ENCODE measurements around the gene SERPINB3.
"Not testable (repeated sequence)": the region's sequence is repeated elsewhere in the genome, so short reads cannot be mapped to it uniquely, and the experiment has no call there.

SERPINB3 gene

DNA sequence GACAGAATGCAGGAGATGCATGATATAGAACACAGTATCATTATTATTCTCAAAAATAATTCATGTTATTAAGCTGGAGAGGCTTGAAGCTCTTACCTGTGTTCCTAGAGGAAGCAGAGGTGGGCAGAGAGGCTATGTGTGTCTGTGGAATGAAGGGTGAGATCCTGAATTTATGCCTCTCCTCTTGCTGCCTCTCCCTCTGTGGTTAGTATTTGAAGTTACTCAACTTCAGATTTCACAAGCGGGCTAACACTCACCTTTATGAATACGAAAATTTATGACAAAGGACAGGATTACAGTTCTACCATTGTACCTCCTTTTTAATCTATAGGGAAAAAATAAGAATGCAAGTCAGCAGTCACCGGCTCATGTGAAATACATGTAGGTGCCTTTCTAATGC lies at the start of gene SERPINB3:
SERPINB3 (minus strand) TSS at position 144 of the 400 bp plus-strand sequence. CDS start 677 bp downstream, outside the sequence.
- DNase-seq (ENCODE audit: low read depth in 3 of 3) = not testable (repeated sequence)

- no peak for DNase-seq (ENCODE audit: low read depth in 3 of 3)
These were observed 47.0 kb upstream of the SERPINB3 start for GRCh38 chr18:63708650-63709049.

DNA sequence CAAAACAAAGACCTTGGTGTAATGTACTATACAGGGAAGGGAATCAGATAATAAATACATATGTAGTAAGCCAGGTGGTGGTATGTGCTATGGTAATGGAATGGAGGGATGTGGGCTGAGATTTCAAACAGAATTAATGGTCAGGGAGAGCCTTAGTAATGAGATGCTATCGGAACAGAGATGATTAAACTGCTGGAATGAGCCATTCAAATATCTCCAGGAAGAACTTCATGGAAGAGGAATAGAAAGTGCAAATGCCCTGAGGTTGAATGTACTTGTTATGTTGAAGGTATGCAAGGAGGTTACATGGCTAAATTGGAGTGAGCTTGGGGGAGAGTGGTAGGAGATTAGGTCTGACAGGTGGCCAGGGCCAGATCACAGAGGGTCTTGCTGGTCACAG lies 46.1 kb upstream of the SERPINB3 start:
- DNase-seq (ENCODE audit: low read depth in 3 of 3) = no peak

GRCh38 chr18:63705401-63705800 lies 43.7 kb upstream of the SERPINB3 start:
- no peak for DNase-seq (ENCODE audit: low read depth in 3 of 3)

DNA sequence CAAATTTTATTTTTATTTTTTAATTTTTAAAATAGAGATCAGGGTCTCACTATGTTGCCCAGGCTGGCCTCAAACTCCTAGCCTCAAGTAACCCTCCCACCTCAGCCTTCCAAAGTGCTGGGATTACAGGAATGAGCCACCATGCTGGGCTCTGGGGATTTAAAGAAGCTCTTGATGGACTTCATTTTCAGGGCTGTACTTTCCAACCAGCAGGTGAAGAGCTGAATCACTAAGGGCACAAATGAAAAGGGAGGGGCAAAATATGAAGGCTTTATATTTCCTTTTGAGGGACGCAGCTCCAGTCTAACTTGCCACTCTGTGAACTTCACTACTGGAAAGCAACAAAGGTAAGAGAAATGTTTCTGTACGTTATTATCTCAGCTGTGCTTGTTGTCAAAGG lies 41.0 kb upstream of the SERPINB3 start, which contains the start of gene SERPINB11:
SERPINB11 (plus strand) TSS at position 301 of the 400 bp plus-strand sequence. CDS start 7,234 bp downstream, outside the sequence.
- no peak for DNase-seq (ENCODE audit: low read depth in 3 of 3)

- no peak for DNase-seq (ENCODE audit: low read depth in 3 of 3)
These were observed 40.3 kb upstream of the SERPINB3 start for GRCh38 chr18:63701952-63702351.

GRCh38 chr18:63700501-63700900 lies 38.8 kb upstream of the SERPINB3 start:
- no peak for DNase-seq (ENCODE audit: low read depth in 3 of 3)

GRCh38 chr18:63697097-63697660 lies 35.5 kb upstream of the SERPINB3 start:
- DNase-seq (ENCODE audit: low read depth in 3 of 3) = no peak

DNA sequence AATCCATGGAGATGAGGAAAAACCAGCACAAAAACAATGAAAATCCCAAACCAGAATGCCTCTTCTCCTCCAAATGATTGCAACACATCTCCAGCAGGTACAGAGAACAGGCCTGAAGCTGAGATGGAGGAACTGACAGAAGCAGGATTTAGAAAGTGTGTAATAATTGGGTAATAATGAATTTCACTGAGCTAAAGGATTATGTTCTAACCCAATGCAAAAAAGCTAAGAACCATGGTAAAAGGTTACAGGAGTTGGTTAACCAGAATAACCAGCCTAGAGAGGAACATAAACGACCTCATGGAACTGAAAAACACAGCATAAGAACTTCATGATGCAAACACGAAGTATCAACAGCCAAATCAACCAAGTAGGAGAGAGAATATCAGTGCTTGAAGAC lies 27.4 kb upstream of the SERPINB3 start:
- no peak for DNase-seq (ENCODE audit: low read depth in 3 of 3)

DNA sequence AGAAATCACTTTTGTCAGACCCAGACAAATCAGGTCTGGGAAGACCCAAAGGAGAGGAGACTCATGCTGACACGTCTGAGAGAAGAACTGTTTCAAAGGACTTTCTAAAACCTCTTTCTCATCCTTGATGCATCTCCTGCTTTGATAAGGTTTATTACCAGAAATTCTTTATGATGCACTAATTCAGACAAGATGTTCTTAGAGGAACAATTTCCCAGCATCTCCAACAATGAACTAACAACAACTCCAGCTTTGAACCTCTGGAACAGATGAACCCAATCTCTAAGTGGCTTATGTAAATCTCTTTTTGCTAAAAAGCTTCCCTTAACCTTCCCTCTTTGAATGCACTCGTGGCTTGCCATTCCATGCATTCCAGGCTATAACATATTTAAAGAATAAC lies 25.2 kb upstream of the SERPINB3 start:
- no peak for DNase-seq (ENCODE audit: low read depth in 3 of 3)

DNA sequence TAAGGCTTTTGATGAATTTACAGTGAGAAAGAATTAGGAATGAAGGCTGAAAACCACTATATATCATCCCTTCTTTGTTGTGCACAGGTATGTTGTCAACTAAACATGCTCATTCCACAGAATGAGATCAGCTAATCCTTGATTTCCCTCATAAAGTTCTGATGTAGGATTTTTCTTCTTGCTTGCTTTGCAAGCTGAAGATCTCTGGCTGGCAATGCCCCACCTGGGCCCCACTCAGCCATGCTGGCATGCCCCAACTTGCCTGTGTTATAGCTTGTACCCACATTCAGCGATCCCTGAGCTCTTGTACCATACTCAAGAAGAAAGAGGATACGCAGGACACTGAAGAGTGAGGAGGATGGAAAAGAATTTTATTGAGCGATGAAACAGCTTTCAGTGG lies 23.0 kb upstream of the SERPINB3 start:
- no peak for DNase-seq (ENCODE audit: low read depth in 3 of 3)

- DNase-seq (ENCODE audit: low read depth in 3 of 3) = no peak
These were observed 22.2 kb upstream of the SERPINB3 start for GRCh38 chr18:63683890-63684289.

DNA sequence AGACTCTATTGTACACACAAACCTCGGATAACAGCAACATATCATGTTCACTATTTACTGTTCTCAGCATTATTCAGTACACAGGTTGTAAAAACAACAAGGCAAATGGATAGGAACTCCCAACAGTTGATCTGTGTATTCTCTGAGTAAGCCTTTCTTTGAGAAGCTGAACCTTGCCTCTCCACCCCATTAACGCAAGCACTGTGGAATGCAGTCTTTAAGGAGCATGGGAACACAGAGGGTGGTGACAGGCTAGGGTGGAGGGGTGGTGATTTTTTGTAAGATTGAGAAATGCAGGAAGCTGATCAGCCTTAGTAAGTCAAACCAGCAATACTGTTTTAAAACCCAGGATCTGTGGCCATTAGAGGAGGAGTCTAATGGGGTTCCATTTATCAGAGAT lies 21.5 kb upstream of the SERPINB3 start:
- DNase-seq (ENCODE audit: low read depth in 3 of 3) = no peak

GRCh38 chr18:63681449-63682340 lies 20.0 kb upstream of the SERPINB3 start:
- no peak for DNase-seq (ENCODE audit: low read depth in 3 of 3)

DNA sequence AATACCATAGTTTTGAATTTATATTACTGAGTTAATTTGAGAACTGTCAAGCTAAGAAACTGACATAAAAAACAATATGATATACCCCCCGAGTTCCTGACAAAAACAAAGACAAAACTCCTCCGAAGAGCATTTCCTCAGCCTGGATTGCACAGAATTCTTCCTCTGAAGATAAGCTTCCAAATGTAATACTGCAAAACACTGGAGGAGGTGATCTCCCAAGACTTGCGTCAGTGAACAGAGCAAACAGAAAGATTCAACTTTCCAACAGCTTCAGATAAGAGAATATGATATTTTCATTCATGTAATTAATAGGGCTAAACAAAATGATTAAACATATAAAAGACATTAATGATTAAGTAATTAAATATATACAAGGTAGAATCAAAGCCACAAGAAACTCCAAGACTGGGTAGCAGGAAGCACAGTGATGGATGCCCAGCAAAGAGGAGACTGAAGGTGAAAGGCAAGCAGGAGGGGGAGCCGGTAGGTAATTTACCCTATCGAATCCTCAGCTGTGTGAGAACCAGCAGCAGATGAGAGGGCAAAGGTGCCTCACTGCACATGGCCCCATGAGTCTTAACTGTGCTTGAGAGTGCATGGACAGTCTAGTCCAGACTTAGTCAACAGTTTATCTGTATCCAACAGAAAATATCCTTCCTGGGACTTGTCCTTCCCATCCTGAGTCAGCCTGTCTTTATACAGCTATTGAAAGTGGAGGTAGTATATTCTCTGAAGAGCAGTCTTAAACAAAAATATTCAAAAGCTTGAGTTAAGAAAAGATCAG lies 18.3 kb upstream of the SERPINB3 start:
- DNase-seq (ENCODE audit: low read depth in 3 of 3) = no peak

GRCh38 chr18:63677500-63678225 lies 16.0 kb upstream of the SERPINB3 start:
- no peak for DNase-seq (ENCODE audit: low read depth in 3 of 3)

GRCh38 chr18:63676526-63677323 lies 15.0 kb upstream of the SERPINB3 start:
- no peak for DNase-seq (ENCODE audit: low read depth in 3 of 3)

DNA sequence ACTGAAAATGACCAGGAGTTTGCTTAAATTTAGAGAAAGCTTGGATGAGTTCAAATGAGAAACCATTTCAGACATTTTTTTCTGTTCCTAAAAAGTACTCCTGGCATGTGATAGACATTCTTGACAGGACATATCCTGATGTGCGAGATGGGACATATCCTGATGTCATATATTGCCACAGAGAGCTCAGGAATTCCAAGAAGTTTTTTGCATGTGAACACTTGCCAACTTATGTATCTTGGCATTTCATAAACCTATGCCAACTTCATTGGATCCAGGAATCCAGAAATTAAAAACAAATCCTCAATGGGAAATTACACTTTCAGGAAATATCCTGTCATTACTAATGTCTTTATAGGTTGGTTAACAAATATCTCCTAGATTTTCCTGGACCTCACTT lies 2.9 kb upstream of the SERPINB3 start:
- no peak for DNase-seq (ENCODE audit: low read depth in 3 of 3)

DNA sequence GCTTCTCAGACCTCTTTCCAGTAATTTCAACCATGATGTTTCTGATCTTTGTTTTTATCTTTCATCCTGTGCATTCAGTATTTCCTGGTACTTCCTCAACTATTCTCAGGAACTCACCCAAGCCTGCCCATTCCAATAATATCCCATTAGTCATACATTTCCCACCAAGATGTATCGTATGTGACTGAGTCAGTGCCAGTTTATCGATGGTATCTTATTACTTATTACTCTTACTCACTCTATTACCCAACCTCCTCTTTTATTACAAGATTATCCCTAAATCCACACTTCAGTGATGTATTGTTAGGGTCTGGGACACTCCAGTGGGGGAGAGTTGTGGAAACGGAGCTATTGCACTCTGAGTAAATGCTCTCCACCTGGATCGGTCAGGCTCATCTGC lies 2.8 kb downstream of the SERPINB3 start:
- not testable (repeated sequence) for DNase-seq (ENCODE audit: low read depth in 3 of 3)

DNA sequence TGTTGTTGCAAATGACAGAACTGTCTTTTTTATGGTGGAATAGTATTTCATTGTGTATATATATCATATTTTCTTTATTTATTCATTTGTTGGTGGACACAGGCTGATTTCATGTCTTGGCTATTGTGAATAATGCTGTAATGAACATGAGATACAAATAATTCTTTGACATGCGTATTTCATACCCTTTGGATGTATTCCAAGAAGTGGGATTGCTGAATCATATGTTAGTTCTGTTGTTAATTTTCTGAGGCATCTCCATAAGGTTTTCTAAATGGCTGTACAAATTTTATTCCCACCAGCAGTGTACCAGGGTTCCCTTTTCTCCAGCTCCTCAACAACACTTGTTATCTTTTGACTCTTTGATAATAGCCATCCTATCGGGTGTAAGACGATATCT lies 11.4 kb downstream of the SERPINB3 start:
- DNase-seq (ENCODE audit: low read depth in 3 of 3) = not testable (repeated sequence)

DNA sequence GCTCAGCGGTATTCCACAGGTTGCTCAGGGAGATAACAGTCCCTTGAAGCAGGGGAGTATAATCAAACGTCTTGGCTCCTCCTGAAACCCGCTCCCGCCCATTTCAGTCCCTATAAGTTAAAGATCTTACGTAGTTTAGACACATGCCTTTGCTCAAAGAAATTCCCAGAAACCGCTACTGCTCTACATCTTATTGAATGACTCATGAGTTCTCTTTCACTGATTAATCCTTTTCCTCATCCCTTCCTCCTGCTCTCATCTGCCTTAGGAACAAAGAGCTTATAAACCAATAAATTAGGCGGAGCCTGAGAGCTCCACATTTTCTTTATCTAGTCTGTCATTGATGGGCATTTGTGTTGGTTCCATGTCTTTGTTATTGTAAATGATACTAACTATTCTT lies 13.5 kb downstream of the SERPINB3 start:
- no peak for DNase-seq (ENCODE audit: low read depth in 3 of 3)

Measured in stimulated activated CD4-positive, alpha-beta T cell treated with anti-CD3 and anti-CD28 coated beads, TNF-alpha, amount 100 ng/mL, for 24 hours (primary cell).